Left ventricle myocardium inferior (tissue), 1 donor: ENCODE results near the gene FAM217B. TPM values are rescaled to one million over a fixed set of nuclear protein-coding genes. Genes with fewer than 3 reads are reported as not detected.
A peak's percentile ranks its signal among the peaks of the same experiment; 100 is the strongest.

Experiments used
- DNase-seq: peaks from one replicate; pipeline ENCODE4 v3.0.0-alpha.2; 2020
- H3K27ac ChIP-seq: fragments of 200-600 bp; replicated peaks from 2 replicates; pipeline ENCODE4 v1.8.0; 2021
- H3K27me3 ChIP-seq: fragments of 200-600 bp; 2 replicates; pipeline ENCODE4 v1.8.0; 2021; ENCODE audit warnings: low read depth
- H3K36me3 ChIP-seq: fragments of 200-600 bp; 2 replicates; pipeline ENCODE4 v1.8.0; 2021
- H3K4me1 ChIP-seq: fragments of 200-600 bp; 2 replicates; pipeline ENCODE4 v1.8.0; 2021
- H3K4me3 ChIP-seq: fragments of 200-600 bp; 2 replicates; pipeline ENCODE4 v1.8.0; 2021; ENCODE audit warnings: mild to moderate bottlenecking, moderate library complexity
- H3K9me3 ChIP-seq: fragments of 200-600 bp; replicated peaks from 2 replicates; pipeline ENCODE4 v1.8.0; 2021
- CTCF ChIP-seq: fragments of 200-600 bp; IDR thresholded peaks from 2 replicates; pipeline ENCODE4 v1.8.0; 2021; ENCODE audit warnings: antibody characterized with exemption, mild to moderate bottlenecking, borderline replicate concordance
- intact Hi-C: fragments of 100-400 bp; cut with micrococcal nuclease; formaldehyde crosslinking; loops from one replicate; pipeline ENCODE4 v1.11.0; 2022
- total RNA-seq: library from RNA; stranded (reverse); fragmentation: NEBNext Ultra II Directional; extraction: Animal tissue kit (Norgen Biotek cat#: 25700); gene quantifications from one replicate; pipeline ENCODE4 v1.2.1, GENCODE V29; 2021
- donor health status: DM: no; HTN: yes; CAD: no; lungs with severe emphysema.

Gene FAM217B
- total RNA-seq, 1 donor from 2014 or later = 37.4 TPM

DNA sequence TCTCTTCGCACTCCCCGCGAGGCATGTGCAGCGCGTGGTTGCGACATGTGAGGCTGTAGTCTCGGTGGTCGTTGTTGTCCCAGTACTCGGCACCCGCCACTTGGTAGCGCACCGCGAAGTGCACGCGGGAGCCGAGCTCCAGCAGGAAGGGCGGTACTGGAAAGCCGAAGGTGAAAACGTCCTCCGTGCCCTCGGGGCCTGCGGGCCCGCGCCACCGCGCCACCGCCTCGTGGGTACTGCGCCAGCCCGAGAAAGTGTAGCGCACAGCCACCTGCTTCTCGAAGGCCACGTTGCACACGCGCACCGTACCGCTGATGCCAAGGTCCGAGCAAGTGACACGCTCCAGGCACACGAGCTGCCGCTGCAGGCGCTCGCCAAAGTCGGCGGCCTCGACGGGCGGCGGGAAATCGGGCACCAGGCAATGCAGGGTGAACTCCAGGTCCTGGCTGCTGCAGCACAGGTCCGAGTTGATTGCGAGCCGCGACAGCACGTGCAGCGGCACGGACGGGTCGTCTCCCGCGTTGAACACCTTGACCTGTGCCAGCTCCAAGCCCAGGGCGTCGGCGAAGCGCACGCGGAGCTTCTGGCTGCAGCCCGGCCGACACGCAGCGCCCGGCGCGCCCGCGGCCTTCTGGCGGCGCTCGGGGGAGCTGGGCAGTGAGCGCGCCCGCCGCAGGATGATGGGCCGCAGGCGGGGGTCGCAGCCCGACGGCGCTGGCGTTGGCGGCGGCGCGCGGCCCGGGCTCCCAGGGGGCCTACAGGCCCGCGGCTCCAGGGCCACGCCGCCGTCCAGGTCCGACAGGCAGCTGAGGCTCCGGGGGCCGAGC is 924 bp upstream of the FAM217B start:
- H3K4me3 ChIP-seq = peak overlapping the region; percentile 85
- H3K27me3 ChIP-seq = no peaks in the 10 kb centered on the region
- peak; percentile 31 for DNase-seq
- TF ChIP-seq CTCF = no peak
- peak overlapping the region; percentile 100 for H3K27ac ChIP-seq
- H3K36me3 ChIP-seq = peaks cover 23% of the 10 kb centered on the region
- H3K9me3 ChIP-seq = no peaks in the 10 kb centered on the region
- intact Hi-C loops = no loop called here
- H3K4me1 ChIP-seq = peaks cover 73% of the 10 kb centered on the region

- peak; percentile 52 for DNase-seq
- Histone ChIP-seq H3K36me3 (peaks cover 28% of the 10 kb centered on the region), H3K27me3 (no peaks in the 10 kb centered on the region), H3K4me3 (peak overlapping the region; percentile 85), H3K27ac (peak overlapping the region; percentile 100), H3K4me1 (peaks cover 74% of the 10 kb centered on the region), H3K9me3 (no peaks in the 10 kb centered on the region)
- intact Hi-C loops = no loop called here
- no peak for TF ChIP-seq CTCF
Observed at GRCh38 chr20:59939879-59940128, 385 bp upstream of the FAM217B start.

GRCh38 chr20:59940956-59941294 is 736 bp downstream of the FAM217B start:
- DNase-seq = no peak
- Histone ChIP-seq H3K36me3 (peaks cover 37% of the 10 kb centered on the region), H3K27ac (peak overlapping the region; percentile 100), H3K9me3 (no peaks in the 10 kb centered on the region), H3K27me3 (no peaks in the 10 kb centered on the region), H3K4me1 (peaks cover 83% of the 10 kb centered on the region), H3K4me3 (peak overlapping the region; percentile 85)
- no peak for TF ChIP-seq CTCF
- intact Hi-C loops = no loop called here

DNA sequence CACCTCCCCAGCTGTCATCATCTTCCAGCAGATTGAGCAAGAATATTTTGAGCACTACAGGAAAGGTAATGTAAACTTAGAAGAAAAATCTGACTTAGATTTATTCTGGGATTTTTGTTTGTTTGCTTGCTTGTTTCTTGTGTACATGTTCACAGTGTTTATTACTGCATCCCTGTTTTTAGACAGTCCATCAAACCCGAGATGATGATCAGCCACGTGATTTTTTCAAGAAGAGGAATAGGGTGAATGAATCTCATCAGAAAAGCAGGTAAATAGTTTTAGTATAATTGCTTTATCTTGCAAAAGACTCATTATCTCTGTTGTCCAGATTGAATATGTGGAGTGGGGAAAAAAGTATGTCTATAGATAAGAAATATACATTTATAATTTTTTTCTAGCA is 2.1 kb downstream of the FAM217B start:
- no peak for TF ChIP-seq CTCF
- H3K4me3 ChIP-seq = peak overlapping the region; percentile 85
- H3K9me3 ChIP-seq = no peaks in the 10 kb centered on the region
- H3K27me3 ChIP-seq = no peaks in the 10 kb centered on the region
- DNase-seq = no peak
- H3K4me1 ChIP-seq = peaks cover 83% of the 10 kb centered on the region
- peak overlapping the region; percentile 100 for H3K27ac ChIP-seq
- intact Hi-C loops = no loop called here
- H3K36me3 ChIP-seq = peaks cover 37% of the 10 kb centered on the region

- TF ChIP-seq CTCF = no peak
- Histone ChIP-seq H3K4me3 (no peak overlapping the region), H3K4me1 (peaks cover 81% of the 10 kb centered on the region), H3K36me3 (peaks cover 37% of the 10 kb centered on the region), H3K9me3 (no peaks in the 10 kb centered on the region), H3K27me3 (no peaks in the 10 kb centered on the region), H3K27ac (peak overlapping the region; percentile 45)
- intact Hi-C loops = no loop called here
- no peak for DNase-seq
Observed at GRCh38 chr20:59944726-59945125, 4.5 kb downstream of the FAM217B start.
